Liver (tissue), 9 donors: Measurements from ENCODE around the gene SLC27A6. TPM values are rescaled to one million over a fixed set of nuclear protein-coding genes. Genes with fewer than 3 reads are reported as not detected.
A peak's percentile ranks its signal among the peaks of the same experiment; 100 is the strongest.

Source experiments
- DNase-seq: peaks from one replicate; pipeline ENCODE4 v3.0.0-alpha.2; 2017; ENCODE audit warnings: low spot score
- H3K27ac ChIP-seq, 2 donors: one replicate each; pipeline ENCODE4 v1.7.0; 2013; ENCODE audit warnings: inconsistent platforms in 2 of 2, low read length in 2 of 2, control low read depth in 1 of 2, low read depth in 1 of 2, mild to moderate bottlenecking in 1 of 2
- H3K27me3 ChIP-seq, 4 donors: one replicate each; pipeline versions ENCODE4 v1.6.1 to v1.7.0; 2013; ENCODE audit warnings: low read length in 3 of 4, inconsistent platforms in 1 of 4, mild to moderate bottlenecking in 1 of 4, moderate library complexity in 1 of 4; ENCODE audit not compliant: control insufficient read depth in 4 of 4, insufficient read depth in 4 of 4
- H3K36me3 ChIP-seq, 4 donors: one replicate each; pipeline versions ENCODE4 v1.6.1 to v1.7.0; 2013; ENCODE audit warnings: low read length in 3 of 4, mild to moderate bottlenecking in 3 of 4, low read depth in 1 of 4, moderate library complexity in 1 of 4; ENCODE audit not compliant: control insufficient read depth in 4 of 4, insufficient read depth in 3 of 4
- H3K4me1 ChIP-seq, 4 donors: one replicate each; pipeline versions ENCODE4 v1.6.1 to v1.7.0; 2013; ENCODE audit warnings: low read length in 3 of 4, mild to moderate bottlenecking in 3 of 4, moderate library complexity in 1 of 4; ENCODE audit not compliant: control insufficient read depth in 4 of 4, insufficient read depth in 4 of 4
- H3K4me3 ChIP-seq, 3 donors: one replicate each; pipeline versions ENCODE4 v1.6.1 to v1.7.0; 2013; ENCODE audit warnings: low read length in 3 of 3, control low read depth in 1 of 3, low read depth in 1 of 3, mild to moderate bottlenecking in 1 of 3
- H3K9ac ChIP-seq, 2 donors: one replicate each; pipeline ENCODE4 v1.7.0; 2013; ENCODE audit warnings: low read length in 2 of 2, mild to moderate bottlenecking in 2 of 2, moderate library complexity in 2 of 2, control low read depth in 1 of 2, low read depth in 1 of 2
- H3K9me3 ChIP-seq, 4 donors: one replicate each; pipeline versions ENCODE4 v1.6.1 to v1.7.0; 2013; ENCODE audit warnings: low read length in 3 of 4; ENCODE audit not compliant: control insufficient read depth in 4 of 4
- EGR1 ChIP-seq, 2 donors: IDR thresholded peaks; 2 replicates each; pipeline ENCODE4 v1.6.1; 2016 to 2018; ENCODE audit warnings: antibody characterized with exemption in 2 of 2, low read depth in 2 of 2
- FOXA1 ChIP-seq: IDR thresholded peaks from 2 replicates; pipeline ENCODE4 v1.6.1; 2016; ENCODE audit warnings: antibody characterized with exemption
- FOXA2 ChIP-seq: IDR thresholded peaks from 2 replicates; pipeline ENCODE4 v1.6.1; 2016; ENCODE audit warnings: antibody characterized with exemption
- GABPA ChIP-seq, 2 donors: IDR thresholded peaks in 1 of 2; conservative IDR thresholded peaks in 1 of 2; 2 replicates each; pipeline ENCODE4 v1.6.1; 2016; ENCODE audit warnings: antibody characterized with exemption in 2 of 2, mild to moderate bottlenecking in 1 of 2, moderate library complexity in 1 of 2
- HNF4A ChIP-seq, 2 donors: conservative IDR thresholded peaks; 2 replicates each; pipeline ENCODE4 v1.6.1; 2016; ENCODE audit warnings: antibody characterized with exemption in 2 of 2, mild to moderate bottlenecking in 2 of 2
- HNF4G ChIP-seq: IDR thresholded peaks from 2 replicates; pipeline ENCODE4 v1.6.1; 2016; ENCODE audit warnings: antibody characterized with exemption
- JUND ChIP-seq, 2 donors: IDR thresholded peaks; 2 replicates each; pipeline ENCODE4 v1.6.1; 2016; ENCODE audit warnings: antibody characterized with exemption in 2 of 2
- NR2F2 ChIP-seq: IDR thresholded peaks from 2 replicates; pipeline ENCODE4 v1.6.1; 2016; ENCODE audit warnings: antibody characterized with exemption
- RAD21 ChIP-seq, 2 donors: IDR thresholded peaks; 2 replicates each; pipeline ENCODE4 v1.6.1; 2016; ENCODE audit warnings: antibody characterized with exemption in 2 of 2, mild to moderate bottlenecking in 2 of 2
- RXRA ChIP-seq, 2 donors: IDR thresholded peaks; 2 replicates each; pipeline ENCODE4 v1.6.1; 2017 to 2018; ENCODE audit warnings: antibody characterized with exemption in 2 of 2, mild to moderate bottlenecking in 1 of 2
- TAF1 ChIP-seq: conservative IDR thresholded peaks from 2 replicates; pipeline ENCODE4 v1.6.1; 2016; ENCODE audit warnings: antibody characterized with exemption, mild to moderate bottlenecking
- YY1 ChIP-seq: IDR thresholded peaks from 2 replicates; pipeline ENCODE4 v1.6.1; 2016; ENCODE audit warnings: antibody characterized with exemption, mild to moderate bottlenecking
- WGBS: extraction: QIAGEN DNeasy Blood & Tissue Kit; methylation state at CpG from one replicate; pipeline ENCODE4 v1.1.7; 2013; 5-methylcytosine and 5-hydroxymethylcytosine counted together
- polyA plus RNA-seq, 2 donors: library from polyadenylated mRNA; stranded (reverse) in 1 of 2; unstranded in 1 of 2; fragments of 200-250 nt in 1 of 2; fragments of >200 nt in 1 of 2; fragmentation: Nextera tagmentation in 1 of 2; extraction: Ambion mirVana in 1 of 2; gene quantifications; one replicate each; pipeline versions ENCODE4 v1.2.1 to v1.2.3, GENCODE V29; 2013 to 2015
- total RNA-seq, 2 donors: library from RNA; depleted of rRNA; stranded (reverse); fragments of >200 nt; gene quantifications; one replicate each; pipeline ENCODE4 v1.2.3, GENCODE V29; 2014
- TF ChIP-seq, protein P1 (sequence below): IDR thresholded peaks from 2 replicates; pipeline ENCODE4 v1.6.1; 2016; ENCODE audit warnings: antibody characterized with exemption, mild to moderate bottlenecking
- TF ChIP-seq, protein P2 (sequence below): fragments of 150-350 bp; IDR thresholded peaks from 2 replicates; pipeline ENCODE4 v1.5.1; 2017; ENCODE audit warnings: improper control_type of control experiment, low read depth, low read length; ENCODE audit not compliant: missing input control
- TF ChIP-seq, protein P3 (sequence below): IDR thresholded peaks from 2 replicates; pipeline ENCODE4 v1.6.1; 2016; ENCODE audit warnings: antibody characterized with exemption
- TF ChIP-seq, protein P4 (sequence below): IDR thresholded peaks from 2 replicates; pipeline ENCODE4 v1.6.1; 2016; ENCODE audit warnings: antibody characterized with exemption
- TF ChIP-seq, protein P5 (sequence below): IDR thresholded peaks from 2 replicates; pipeline ENCODE4 v1.6.1; 2016; ENCODE audit warnings: antibody characterized with exemption
- donor health status: healthy.
- donor health status: healthy.
- donor health status: healthy.
- donor health status: healthy.
- donor health status: healthy.

The SLC27A6 gene, protein sequence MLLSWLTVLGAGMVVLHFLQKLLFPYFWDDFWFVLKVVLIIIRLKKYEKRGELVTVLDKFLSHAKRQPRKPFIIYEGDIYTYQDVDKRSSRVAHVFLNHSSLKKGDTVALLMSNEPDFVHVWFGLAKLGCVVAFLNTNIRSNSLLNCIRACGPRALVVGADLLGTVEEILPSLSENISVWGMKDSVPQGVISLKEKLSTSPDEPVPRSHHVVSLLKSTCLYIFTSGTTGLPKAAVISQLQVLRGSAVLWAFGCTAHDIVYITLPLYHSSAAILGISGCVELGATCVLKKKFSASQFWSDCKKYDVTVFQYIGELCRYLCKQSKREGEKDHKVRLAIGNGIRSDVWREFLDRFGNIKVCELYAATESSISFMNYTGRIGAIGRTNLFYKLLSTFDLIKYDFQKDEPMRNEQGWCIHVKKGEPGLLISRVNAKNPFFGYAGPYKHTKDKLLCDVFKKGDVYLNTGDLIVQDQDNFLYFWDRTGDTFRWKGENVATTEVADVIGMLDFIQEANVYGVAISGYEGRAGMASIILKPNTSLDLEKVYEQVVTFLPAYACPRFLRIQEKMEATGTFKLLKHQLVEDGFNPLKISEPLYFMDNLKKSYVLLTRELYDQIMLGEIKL
- total RNA-seq = under 1 TPM in 1 of 2 donors, not detected in 1; 0.05 TPM
- polyA plus RNA-seq = not detected

DNA sequence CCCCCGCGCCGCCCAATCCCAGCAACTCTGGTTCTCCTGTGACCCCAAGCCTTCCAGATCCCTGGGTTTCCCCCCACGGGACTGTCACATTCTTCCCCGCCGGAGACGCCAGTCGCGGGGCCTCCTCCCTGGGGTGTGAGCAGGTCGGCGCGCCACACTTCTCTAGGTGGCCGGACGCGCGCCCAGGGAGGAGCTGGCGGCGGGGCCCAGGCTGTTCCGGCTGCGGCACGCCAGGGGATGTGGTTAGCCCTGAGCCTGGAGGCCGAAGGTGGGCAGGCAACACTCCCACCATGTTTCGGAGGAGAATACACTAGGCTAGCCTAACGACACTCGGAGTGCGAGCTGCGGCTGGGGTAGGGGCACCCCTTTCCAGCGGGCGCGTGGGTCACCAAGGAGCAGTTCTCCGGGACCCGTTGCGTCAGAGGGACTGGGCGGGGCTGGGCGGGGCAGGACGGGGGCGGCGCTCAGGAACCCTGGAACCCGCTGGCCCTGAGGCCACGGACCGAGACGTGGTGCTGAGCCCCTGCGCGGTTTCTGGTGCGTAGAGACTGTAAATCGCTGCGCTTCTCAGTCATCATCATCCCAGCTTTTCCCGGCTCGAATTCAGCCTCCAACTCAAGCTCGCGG lies at the start of gene SLC27A6:
TSS of gene SLC27A6 (plus strand) at position 478 of the 627 bp plus-strand sequence. CDS start 650 bp downstream, outside the sequence.
- TF ChIP-seq RAD21 (IDR thresholded peaks at IDR 0.05) (no peak), YY1 (no peak), RXRA (IDR thresholded peaks at IDR 0.05) (no peak), GABPA (IDR thresholded peaks at IDR 0.05 in 1 of 2, conservative IDR thresholded peaks at IDR 0.05 in 1 of 2) (no peak), HNF4G (no peak), NR2F2 (no peak), TAF1 (no peak), JUND (IDR thresholded peaks at IDR 0.05) (no peak), FOXA1 (no peak)
- TF ChIP-seq, protein P1, sequence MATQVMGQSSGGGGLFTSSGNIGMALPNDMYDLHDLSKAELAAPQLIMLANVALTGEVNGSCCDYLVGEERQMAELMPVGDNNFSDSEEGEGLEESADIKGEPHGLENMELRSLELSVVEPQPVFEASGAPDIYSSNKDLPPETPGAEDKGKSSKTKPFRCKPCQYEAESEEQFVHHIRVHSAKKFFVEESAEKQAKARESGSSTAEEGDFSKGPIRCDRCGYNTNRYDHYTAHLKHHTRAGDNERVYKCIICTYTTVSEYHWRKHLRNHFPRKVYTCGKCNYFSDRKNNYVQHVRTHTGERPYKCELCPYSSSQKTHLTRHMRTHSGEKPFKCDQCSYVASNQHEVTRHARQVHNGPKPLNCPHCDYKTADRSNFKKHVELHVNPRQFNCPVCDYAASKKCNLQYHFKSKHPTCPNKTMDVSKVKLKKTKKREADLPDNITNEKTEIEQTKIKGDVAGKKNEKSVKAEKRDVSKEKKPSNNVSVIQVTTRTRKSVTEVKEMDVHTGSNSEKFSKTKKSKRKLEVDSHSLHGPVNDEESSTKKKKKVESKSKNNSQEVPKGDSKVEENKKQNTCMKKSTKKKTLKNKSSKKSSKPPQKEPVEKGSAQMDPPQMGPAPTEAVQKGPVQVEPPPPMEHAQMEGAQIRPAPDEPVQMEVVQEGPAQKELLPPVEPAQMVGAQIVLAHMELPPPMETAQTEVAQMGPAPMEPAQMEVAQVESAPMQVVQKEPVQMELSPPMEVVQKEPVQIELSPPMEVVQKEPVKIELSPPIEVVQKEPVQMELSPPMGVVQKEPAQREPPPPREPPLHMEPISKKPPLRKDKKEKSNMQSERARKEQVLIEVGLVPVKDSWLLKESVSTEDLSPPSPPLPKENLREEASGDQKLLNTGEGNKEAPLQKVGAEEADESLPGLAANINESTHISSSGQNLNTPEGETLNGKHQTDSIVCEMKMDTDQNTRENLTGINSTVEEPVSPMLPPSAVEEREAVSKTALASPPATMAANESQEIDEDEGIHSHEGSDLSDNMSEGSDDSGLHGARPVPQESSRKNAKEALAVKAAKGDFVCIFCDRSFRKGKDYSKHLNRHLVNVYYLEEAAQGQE = no peak
- H3K36me3 ChIP-seq = no peaks in the 10 kb centered on the region
- peaks cover 0 to 14% (median 2%) of the 10 kb centered on the region in 4 donors for H3K27me3 ChIP-seq
- peak within 1 kb of the TSS in 1 of 3 donors; percentile 20 for H3K4me3 ChIP-seq
- no peaks in the 10 kb centered on the region for H3K9me3 ChIP-seq
- no peak within 1 kb of the TSS for H3K9ac ChIP-seq
- WGBS = 2% methylated on average over 51 of the region's 51 CpGs
- H3K4me1 ChIP-seq = peaks cover 0 to 3% (median 1%) of the 10 kb centered on the region in 4 donors
- DNase-seq = peak; percentile 33
- no peak within 1 kb of the TSS for H3K27ac ChIP-seq

DNA sequence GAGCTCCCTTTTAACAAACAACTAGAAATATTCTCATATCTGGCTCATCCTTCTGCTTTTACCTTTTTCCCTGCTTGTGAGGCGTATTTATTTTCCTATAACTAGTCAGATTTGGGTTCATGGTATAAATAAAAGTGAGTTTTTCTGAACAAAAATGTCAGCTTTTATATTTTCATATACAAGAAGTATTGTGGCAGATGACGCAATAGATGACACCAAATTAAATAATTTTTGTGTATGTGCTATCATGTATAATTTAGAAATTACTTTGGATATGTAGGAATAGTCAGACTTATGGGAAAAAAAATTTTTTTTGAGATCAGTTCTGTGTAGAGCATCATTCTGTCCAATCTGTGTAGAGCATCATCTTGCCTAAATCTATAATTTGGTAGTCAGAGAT lies 45.7 kb upstream of the SLC27A6 start:
- DNase-seq = no peak
- H3K9me3 ChIP-seq = no peaks in the 10 kb centered on the region
- no peaks in the 10 kb centered on the region for H3K27me3 ChIP-seq
- no peak overlapping the region for H3K4me3 ChIP-seq
- no peak overlapping the region for H3K27ac ChIP-seq
- H3K36me3 ChIP-seq = no peaks in the 10 kb centered on the region
- H3K4me1 ChIP-seq = no peaks in the 10 kb centered on the region
- WGBS = 87% methylated on average over 2 of the region's 2 CpGs
- H3K9ac ChIP-seq = no peak overlapping the region
- TF ChIP-seq, protein P2, sequence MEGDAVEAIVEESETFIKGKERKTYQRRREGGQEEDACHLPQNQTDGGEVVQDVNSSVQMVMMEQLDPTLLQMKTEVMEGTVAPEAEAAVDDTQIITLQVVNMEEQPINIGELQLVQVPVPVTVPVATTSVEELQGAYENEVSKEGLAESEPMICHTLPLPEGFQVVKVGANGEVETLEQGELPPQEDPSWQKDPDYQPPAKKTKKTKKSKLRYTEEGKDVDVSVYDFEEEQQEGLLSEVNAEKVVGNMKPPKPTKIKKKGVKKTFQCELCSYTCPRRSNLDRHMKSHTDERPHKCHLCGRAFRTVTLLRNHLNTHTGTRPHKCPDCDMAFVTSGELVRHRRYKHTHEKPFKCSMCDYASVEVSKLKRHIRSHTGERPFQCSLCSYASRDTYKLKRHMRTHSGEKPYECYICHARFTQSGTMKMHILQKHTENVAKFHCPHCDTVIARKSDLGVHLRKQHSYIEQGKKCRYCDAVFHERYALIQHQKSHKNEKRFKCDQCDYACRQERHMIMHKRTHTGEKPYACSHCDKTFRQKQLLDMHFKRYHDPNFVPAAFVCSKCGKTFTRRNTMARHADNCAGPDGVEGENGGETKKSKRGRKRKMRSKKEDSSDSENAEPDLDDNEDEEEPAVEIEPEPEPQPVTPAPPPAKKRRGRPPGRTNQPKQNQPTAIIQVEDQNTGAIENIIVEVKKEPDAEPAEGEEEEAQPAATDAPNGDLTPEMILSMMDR = no peak
- TF ChIP-seq NR2F2 = no peak
- no peak for TF ChIP-seq RXRA (IDR thresholded peaks at IDR 0.05)
- TF ChIP-seq HNF4A (conservative IDR thresholded peaks at IDR 0.05) = no peak
- no peak for TF ChIP-seq HNF4G
- no peak for TF ChIP-seq YY1
- TF ChIP-seq EGR1 (IDR thresholded peaks at IDR 0.05; ENCODE audit: low read depth in 2 of 2) = no peak
- TF ChIP-seq, protein P3, sequence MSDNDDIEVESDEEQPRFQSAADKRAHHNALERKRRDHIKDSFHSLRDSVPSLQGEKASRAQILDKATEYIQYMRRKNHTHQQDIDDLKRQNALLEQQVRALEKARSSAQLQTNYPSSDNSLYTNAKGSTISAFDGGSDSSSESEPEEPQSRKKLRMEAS = no peak
- TF ChIP-seq, protein P1 = no peak
- TF ChIP-seq, protein P4, sequence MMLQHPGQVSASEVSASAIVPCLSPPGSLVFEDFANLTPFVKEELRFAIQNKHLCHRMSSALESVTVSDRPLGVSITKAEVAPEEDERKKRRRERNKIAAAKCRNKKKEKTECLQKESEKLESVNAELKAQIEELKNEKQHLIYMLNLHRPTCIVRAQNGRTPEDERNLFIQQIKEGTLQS = no peak
- TF ChIP-seq TAF1 = no peak
- TF ChIP-seq FOXA2 = no peak
- TF ChIP-seq JUND (IDR thresholded peaks at IDR 0.05) = no peak
- TF ChIP-seq RAD21 (IDR thresholded peaks at IDR 0.05) = no peak
- TF ChIP-seq, protein P5, sequence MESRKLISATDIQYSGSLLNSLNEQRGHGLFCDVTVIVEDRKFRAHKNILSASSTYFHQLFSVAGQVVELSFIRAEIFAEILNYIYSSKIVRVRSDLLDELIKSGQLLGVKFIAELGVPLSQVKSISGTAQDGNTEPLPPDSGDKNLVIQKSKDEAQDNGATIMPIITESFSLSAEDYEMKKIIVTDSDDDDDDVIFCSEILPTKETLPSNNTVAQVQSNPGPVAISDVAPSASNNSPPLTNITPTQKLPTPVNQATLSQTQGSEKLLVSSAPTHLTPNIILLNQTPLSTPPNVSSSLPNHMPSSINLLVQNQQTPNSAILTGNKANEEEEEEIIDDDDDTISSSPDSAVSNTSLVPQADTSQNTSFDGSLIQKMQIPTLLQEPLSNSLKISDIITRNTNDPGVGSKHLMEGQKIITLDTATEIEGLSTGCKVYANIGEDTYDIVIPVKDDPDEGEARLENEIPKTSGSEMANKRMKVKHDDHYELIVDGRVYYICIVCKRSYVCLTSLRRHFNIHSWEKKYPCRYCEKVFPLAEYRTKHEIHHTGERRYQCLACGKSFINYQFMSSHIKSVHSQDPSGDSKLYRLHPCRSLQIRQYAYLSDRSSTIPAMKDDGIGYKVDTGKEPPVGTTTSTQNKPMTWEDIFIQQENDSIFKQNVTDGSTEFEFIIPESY = no peak
- TF ChIP-seq GABPA (IDR thresholded peaks at IDR 0.05 in 1 of 2, conservative IDR thresholded peaks at IDR 0.05 in 1 of 2) = no peak
- no peak for TF ChIP-seq FOXA1
